CD8-positive, alpha-beta memory T cell (primary cell): Measurements from ENCODE around the gene ABHD17C. TPM values are rescaled to one million over a fixed set of nuclear protein-coding genes. Genes with fewer than 3 reads are reported as not detected.
A peak's percentile ranks its signal among the peaks of the same experiment; 100 is the strongest.
"Not testable (repeated sequence)": the region's sequence is repeated elsewhere in the genome, so short reads cannot be mapped to it uniquely, and the experiment has no call there.

Experiments
- CTCF ChIA-PET: fragments of 350-600 bp; sonication (Branson Sonifier 250); formaldehyde crosslinking; loops from one replicate; lab custom pipeline; 2021; ENCODE audit warnings: antibody characterized with exemption; lab: Charles Lee
- POLR2A ChIA-PET: fragments of 350-600 bp; sonication (Branson Sonifier 250); formaldehyde crosslinking; loops from one replicate; lab custom pipeline; 2021; ENCODE audit warnings: antibody characterized with exemption; lab: Charles Lee
- DNase-seq, 5 donors: peaks; one replicate each; pipeline versions ENCODE4 v3.0.0 to v3.0.0-alpha.2; 2020 to 2022; ENCODE audit warnings: mixed read lengths in 1 of 5
- H3K27ac ChIP-seq: one replicate; pipeline ENCODE4 v1.7.0; 2013; ENCODE audit warnings: low read depth, mild to moderate bottlenecking, low read length, moderate library complexity
- H3K27me3 ChIP-seq: 2 replicates; pipeline ENCODE4 v1.7.0; 2013; ENCODE audit warnings: low read length, mild to moderate bottlenecking; ENCODE audit not compliant: insufficient read depth, poor library complexity, severe bottlenecking
- H3K36me3 ChIP-seq: 2 replicates; pipeline ENCODE4 v1.7.0; 2013; ENCODE audit warnings: mild to moderate bottlenecking, low read length, moderate library complexity; ENCODE audit not compliant: insufficient read depth
- H3K4me1 ChIP-seq: 2 replicates; pipeline ENCODE4 v1.7.0; 2013; ENCODE audit warnings: mild to moderate bottlenecking, low read length, moderate library complexity; ENCODE audit not compliant: insufficient read depth
- H3K4me3 ChIP-seq: 2 replicates; pipeline ENCODE4 v1.7.0; 2013; ENCODE audit warnings: mild to moderate bottlenecking, low read length
- H3K9me3 ChIP-seq: 2 replicates; pipeline ENCODE4 v1.7.0; 2013; ENCODE audit warnings: mild to moderate bottlenecking, low read length
- H3K27ac Mint-ChIP-seq, 8 donors: one replicate each; pipeline ENCODE4 v1.8.0; 2020 to 2021; ENCODE audit warnings: mixed read lengths in 8 of 8, mild to moderate bottlenecking in 6 of 8, inconsistent platforms in 3 of 8, moderate library complexity in 3 of 8
- H3K27me3 Mint-ChIP-seq, 2 donors: one replicate each; pipeline ENCODE4 v1.8.0; 2020 to 2021; ENCODE audit warnings: mixed read lengths in 2 of 2, mild to moderate bottlenecking in 1 of 2, moderate library complexity in 1 of 2
- H3K36me3 Mint-ChIP-seq, 3 donors: one replicate each; pipeline ENCODE4 v1.8.0; 2020 to 2021; ENCODE audit warnings: mixed read lengths in 3 of 3, inconsistent platforms in 1 of 3, mild to moderate bottlenecking in 1 of 3
- H3K4me1 Mint-ChIP-seq, 3 donors: one replicate each; pipeline ENCODE4 v1.8.0; 2020 to 2021; ENCODE audit warnings: mixed read lengths in 3 of 3, inconsistent platforms in 1 of 3, mild to moderate bottlenecking in 1 of 3
- H3K4me3 Mint-ChIP-seq, 7 donors: one replicate each; pipeline ENCODE4 v1.8.0; 2020 to 2021; ENCODE audit warnings: mixed read lengths in 7 of 7, mild to moderate bottlenecking in 6 of 7, moderate library complexity in 4 of 7, inconsistent platforms in 2 of 7
- H3K9me3 Mint-ChIP-seq, 5 donors: one replicate each; pipeline ENCODE4 v1.8.0; 2020 to 2022; ENCODE audit warnings: mixed read lengths in 5 of 5, mild to moderate bottlenecking in 3 of 5, moderate library complexity in 2 of 5, inconsistent platforms in 1 of 5
- polyA plus RNA-seq: library from polyadenylated mRNA; unstranded; fragments of 300-500 nt; fragmentation: Illumina TruSeq; gene quantifications from one replicate; pipeline ENCODE4 v1.2.3, GENCODE V29; 2021
- total RNA-seq, 2 experiments: library from RNA; stranded (reverse); gene quantifications; one replicate each; pipeline ENCODE4 v1.2.3, GENCODE V29; 2021

ABHD17C gene
- total and polyA plus RNA-seq, 3 experiments from 2014 or later, result 3.1 to 6.3 (median 5.6) TPM

DNA sequence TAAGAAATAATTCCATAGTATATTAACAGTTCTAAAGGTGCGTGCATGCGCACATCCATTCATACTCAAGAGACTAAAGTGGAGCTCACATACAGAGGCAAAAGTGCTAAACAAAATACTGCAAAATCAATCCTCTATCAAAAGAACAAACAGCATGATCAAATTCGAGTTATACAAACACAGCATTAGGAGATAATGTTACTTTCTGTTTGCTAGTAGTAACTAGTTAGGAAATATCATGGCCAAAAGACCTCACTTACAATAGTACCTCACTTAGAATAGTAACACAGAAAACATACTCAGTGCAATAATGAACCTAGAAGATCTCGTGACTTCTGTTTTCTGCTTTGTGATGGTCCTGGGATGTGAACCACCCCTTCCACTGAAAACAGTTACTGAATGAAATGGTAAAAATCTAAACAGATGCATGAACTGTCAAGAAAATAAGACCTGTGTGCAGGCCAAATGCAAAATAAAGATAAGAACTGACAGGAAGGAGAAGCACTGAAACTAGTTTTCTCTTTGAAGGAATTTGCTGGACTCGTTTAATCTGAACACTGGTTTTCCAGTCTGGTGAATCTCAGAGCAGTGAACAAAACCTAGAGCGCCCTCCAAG, 63.1 kb downstream of the ABHD17C start:
- Histone ChIP-seq H3K4me1 (no peaks in the 10 kb centered on the region), H3K27me3 (no peaks in the 10 kb centered on the region), H3K36me3 (no peaks in the 10 kb centered on the region), H3K27ac (no peak overlapping the region), H3K4me3 (no peak overlapping the region), H3K9me3 (no peaks in the 10 kb centered on the region)
- no peak for DNase-seq
- Mint-ChIP-seq H3K9me3 (no peaks in the 10 kb centered on the region), H3K4me3 (no peak overlapping the region), H3K27me3 (peaks cover 0 to 4% of the 10 kb centered on the region in 2 donors), H3K4me1 (peaks cover 20 to 26% (median 21%) of the 10 kb centered on the region in 3 donors), H3K27ac (no peak overlapping the region), H3K36me3 (peaks cover 0 to 5% (median 0%) of the 10 kb centered on the region in 3 donors)
- CTCF ChIA-PET, result no interaction called here
- POLR2A ChIA-PET, result no interaction called here

- Mint-ChIP-seq H3K27ac (no peak overlapping the region), H3K36me3 (peaks cover 0 to 5% (median 0%) of the 10 kb centered on the region in 3 donors), H3K27me3 (peaks cover 0 to 2% of the 10 kb centered on the region in 2 donors), H3K9me3 (no peaks in the 10 kb centered on the region), H3K4me1 (peaks cover 3 to 8% (median 5%) of the 10 kb centered on the region in 3 donors), H3K4me3 (no peak overlapping the region)
- ChIA-PET CTCF (interaction anchor here (0.9 kb wide), 1 partner anchor 16 kb away, joined by 4 read pairs; no protein-coding TSS in a partner anchor), POLR2A (no interaction called here)
- DNase-seq, result no peak
- H3K4me3 ChIP-seq, result no peak overlapping the region
- H3K36me3 ChIP-seq, result no peaks in the 10 kb centered on the region
- no peak overlapping the region for H3K27ac ChIP-seq
- H3K4me1 ChIP-seq, result no peaks in the 10 kb centered on the region
- H3K27me3 ChIP-seq, result no peaks in the 10 kb centered on the region
- no peaks in the 10 kb centered on the region for H3K9me3 ChIP-seq
Measured at GRCh38 chr15:80760960-80761359, 65.8 kb downstream of the ABHD17C start.

- H3K27ac Mint-ChIP-seq, result no peak overlapping the region
- Histone ChIP-seq H3K9me3 (no peaks in the 10 kb centered on the region), H3K36me3 (no peaks in the 10 kb centered on the region), H3K27ac (no peak overlapping the region), H3K4me1 (no peaks in the 10 kb centered on the region), H3K4me3 (no peak overlapping the region), H3K27me3 (no peaks in the 10 kb centered on the region)
- H3K4me1 Mint-ChIP-seq, result peaks cover 0 to under 1% (median 0%) of the 10 kb centered on the region in 3 donors
- DNase-seq, result peak in 1 of 5 donors; percentile 30
- H3K4me3 Mint-ChIP-seq, result no peak overlapping the region
- POLR2A ChIA-PET, result no interaction called here
- peaks cover 0 to 2% of the 10 kb centered on the region in 2 donors for H3K27me3 Mint-ChIP-seq
- CTCF ChIA-PET, result interaction anchor here (0.9 kb wide), 1 partner anchor 15 kb away, joined by 4 read pairs; no protein-coding TSS in a partner anchor
- no peaks in the 10 kb centered on the region for H3K9me3 Mint-ChIP-seq
- H3K36me3 Mint-ChIP-seq, result peaks cover 0 to 5% (median 0%) of the 10 kb centered on the region in 3 donors
Measured at GRCh38 chr15:80761754-80762153, 66.6 kb downstream of the ABHD17C start.

DNA sequence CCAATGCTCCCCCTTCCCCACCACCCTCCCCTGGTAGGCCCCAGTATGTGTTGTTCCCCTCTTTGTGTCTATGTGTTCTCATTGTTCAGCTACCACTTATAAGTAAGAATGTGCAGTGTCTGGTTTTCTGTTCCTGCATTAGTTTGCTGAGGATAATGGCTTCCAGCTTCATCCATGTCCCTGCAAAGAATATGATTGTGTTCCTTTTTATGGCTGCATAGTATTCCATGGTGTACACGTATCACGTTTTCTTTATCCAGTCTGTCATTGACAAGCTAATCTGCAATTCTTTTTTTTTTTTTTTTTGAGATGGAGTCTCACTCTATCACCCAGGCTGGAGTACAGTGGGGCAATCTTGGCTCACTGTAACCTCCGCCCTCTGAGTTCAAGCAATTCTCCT, 68.1 kb downstream of the ABHD17C start:
- H3K9me3 Mint-ChIP-seq, POLR2A ChIA-PET, H3K27me3 Mint-ChIP-seq, H3K4me3 Mint-ChIP-seq, H3K27ac ChIP-seq, H3K9me3 ChIP-seq, DNase-seq, H3K4me3 ChIP-seq, CTCF ChIA-PET, H3K4me1 ChIP-seq, H3K36me3 ChIP-seq, H3K27ac Mint-ChIP-seq, H3K27me3 ChIP-seq, H3K36me3 Mint-ChIP-seq, H3K4me1 Mint-ChIP-seq: not testable (repeated sequence)

DNA sequence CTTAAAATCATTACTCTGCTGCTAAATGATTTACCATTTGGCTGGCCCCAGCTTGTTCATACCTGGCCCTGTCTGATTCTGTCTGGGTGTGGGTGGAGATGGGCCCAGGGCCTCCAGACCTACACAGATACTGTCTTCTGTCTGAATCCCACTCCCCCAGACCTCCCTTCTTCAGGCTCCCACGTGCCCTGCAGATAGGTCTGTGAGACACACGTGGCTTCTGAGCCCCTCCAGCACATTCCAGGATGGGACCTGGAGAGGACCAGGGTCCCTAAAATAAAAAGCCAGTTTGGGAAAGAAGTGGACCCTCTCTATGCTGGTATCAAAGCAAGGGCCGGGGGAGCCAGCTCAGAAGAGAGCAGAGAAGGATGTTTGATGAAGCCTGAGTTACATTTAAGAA, 69.4 kb downstream of the ABHD17C start:
- H3K36me3 ChIP-seq, result no peaks in the 10 kb centered on the region
- POLR2A ChIA-PET, result no interaction called here
- no peak for DNase-seq

DNA sequence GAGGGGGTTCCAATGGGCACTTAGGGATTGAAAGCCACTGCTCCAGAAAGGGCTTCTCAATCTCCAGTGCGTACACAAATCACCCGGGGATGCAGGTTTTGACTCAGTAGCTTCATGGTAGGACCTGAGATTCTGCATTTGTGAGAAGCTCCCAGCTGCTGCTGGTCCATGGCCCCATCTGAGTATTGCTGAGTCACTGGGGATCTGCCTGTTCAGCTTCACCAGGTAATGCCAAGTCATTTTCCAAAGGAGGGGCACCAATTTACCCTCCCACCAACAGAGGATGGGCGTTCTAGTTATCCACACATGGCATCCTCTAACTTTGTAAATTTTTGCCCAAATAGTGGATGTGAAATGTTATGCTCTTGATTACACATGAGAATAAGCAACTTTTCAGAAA, 71.2 kb downstream of the ABHD17C start:
- H3K27me3 Mint-ChIP-seq, result peaks cover 2 to 11% of the 10 kb centered on the region in 2 donors
- H3K36me3 Mint-ChIP-seq, result peaks cover 0 to 5% (median 0%) of the 10 kb centered on the region in 3 donors
- H3K9me3 Mint-ChIP-seq, result no peaks in the 10 kb centered on the region
- Histone ChIP-seq H3K27me3 (no peaks in the 10 kb centered on the region), H3K4me3 (no peak overlapping the region), H3K9me3 (no peaks in the 10 kb centered on the region), H3K4me1 (no peaks in the 10 kb centered on the region), H3K27ac (no peak overlapping the region), H3K36me3 (no peaks in the 10 kb centered on the region)
- H3K4me1 Mint-ChIP-seq, result no peaks in the 10 kb centered on the region
- ChIA-PET POLR2A (no interaction called here), CTCF (no interaction called here)
- H3K27ac Mint-ChIP-seq, result no peak overlapping the region
- DNase-seq, result no peak
- H3K4me3 Mint-ChIP-seq, result no peak overlapping the region

More for the DNA sequence above, 69.4 kb downstream of the ABHD17C start:
- H3K36me3 Mint-ChIP-seq, result peaks cover 0 to 5% (median 0%) of the 10 kb centered on the region in 3 donors
- no peaks in the 10 kb centered on the region for H3K27me3 ChIP-seq
- H3K27me3 Mint-ChIP-seq, result peaks cover 2% of the 10 kb centered on the region in 2 donors
- H3K27ac ChIP-seq, result no peak overlapping the region
- H3K4me1 Mint-ChIP-seq, result no peaks in the 10 kb centered on the region
- H3K4me3 Mint-ChIP-seq, result no peak overlapping the region
- no peaks in the 10 kb centered on the region for H3K9me3 ChIP-seq
- no peak overlapping the region for H3K27ac Mint-ChIP-seq
- H3K9me3 Mint-ChIP-seq, result no peaks in the 10 kb centered on the region
- H3K4me3 ChIP-seq, result no peak overlapping the region
- CTCF ChIA-PET, result no interaction called here
- H3K4me1 ChIP-seq, result no peaks in the 10 kb centered on the region

DNA sequence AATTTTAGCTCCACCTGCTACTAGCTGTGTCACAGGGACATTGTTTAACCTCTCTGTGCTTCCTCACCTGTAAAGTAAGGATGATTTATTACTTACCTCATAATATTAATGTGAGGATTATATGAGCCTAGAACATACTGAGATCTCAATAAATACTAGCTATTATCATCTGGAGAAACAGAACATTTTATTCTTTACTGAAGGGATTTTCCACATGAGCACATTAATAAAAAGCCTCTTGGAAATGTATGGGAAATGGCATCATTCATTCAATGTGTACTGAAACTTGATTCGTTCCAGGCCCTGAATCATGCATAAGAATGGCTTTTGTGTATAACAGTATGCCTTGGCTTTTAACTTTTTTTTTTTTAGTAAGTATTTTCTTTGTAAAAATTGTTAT, 73.0 kb downstream of the ABHD17C start:
- H3K27me3 Mint-ChIP-seq, result peaks cover 0 to 13% of the 10 kb centered on the region in 2 donors
- Histone ChIP-seq H3K4me3 (no peak overlapping the region), H3K27me3 (no peaks in the 10 kb centered on the region), H3K9me3 (no peaks in the 10 kb centered on the region), H3K27ac (no peak overlapping the region), H3K36me3 (no peaks in the 10 kb centered on the region), H3K4me1 (no peaks in the 10 kb centered on the region)
- H3K9me3 Mint-ChIP-seq, result no peaks in the 10 kb centered on the region
- no peak for DNase-seq
- CTCF ChIA-PET, result interaction anchor here (1.7 kb wide), 1 partner anchor 8 kb away, joined by 7 read pairs; no protein-coding TSS in a partner anchor
- H3K36me3 Mint-ChIP-seq, result no peaks in the 10 kb centered on the region
- H3K4me1 Mint-ChIP-seq, result no peaks in the 10 kb centered on the region
- POLR2A ChIA-PET, result no interaction called here
- no peak overlapping the region for H3K27ac Mint-ChIP-seq
- H3K4me3 Mint-ChIP-seq, result no peak overlapping the region

- no peaks in the 10 kb centered on the region for H3K9me3 Mint-ChIP-seq
- Histone ChIP-seq H3K27me3 (no peaks in the 10 kb centered on the region), H3K4me1 (no peaks in the 10 kb centered on the region), H3K27ac (no peak overlapping the region), H3K4me3 (no peak overlapping the region), H3K36me3 (no peaks in the 10 kb centered on the region), H3K9me3 (no peaks in the 10 kb centered on the region)
- no peaks in the 10 kb centered on the region for H3K4me1 Mint-ChIP-seq
- ChIA-PET POLR2A (interaction anchor here (0.6 kb wide), 1 partner anchor 14 kb away, joined by 3 read pairs; no protein-coding TSS in a partner anchor), CTCF (no interaction called here)
- no peak overlapping the region for H3K27ac Mint-ChIP-seq
- no peaks in the 10 kb centered on the region for H3K36me3 Mint-ChIP-seq
- H3K27me3 Mint-ChIP-seq, result peaks cover 0 to 17% of the 10 kb centered on the region in 2 donors
- H3K4me3 Mint-ChIP-seq, result no peak overlapping the region
- no peak for DNase-seq
Measured at GRCh38 chr15:80769153-80769828, 74.2 kb downstream of the ABHD17C start.
